Muscle of back (tissue), 11 donors: Measurements from ENCODE around the gene GUK1. TPM values are rescaled to one million over a fixed set of nuclear protein-coding genes. Genes with fewer than 3 reads are reported as not detected.

Experiments used
- DNase-seq, 3 donors: peaks; one replicate each; pipeline versions ENCODE4 v3.0.0 to v3.0.0-alpha.2; 2013
- polyA plus RNA-seq, 10 donors: library from polyadenylated mRNA; unstranded; fragments of 120-200 nt; gene quantifications; one replicate each; pipeline ENCODE4 v1.2.1, GENCODE V29; 2013; ENCODE audit not compliant: insufficient read length in 10 of 10

The GUK1 gene
- polyA plus RNA-seq, 10 donors = 96.6 to 185 (median 139) TPM

- peak in 2 of 3 donors; percentile 6 to 51 for DNase-seq
Observed at GRCh38 chr1:228197555-228198147, 57.6 kb downstream of the GUK1 start.

Other genes with a start within 250 kb of the GUK1 start
- gene WNT9A, start 192.3 kb upstream of the GUK1 start, polyA plus RNA-seq = 1 to 10 TPM; 4.1 to 9.4 (median 7.2) TPM
- under 1 TPM in 2 of 10 donors, not detected in 8; 0.55 to 0.95 TPM for gene WNT3A, start 133.3 kb upstream of the GUK1 start, polyA plus RNA-seq
- 100 to 1,000 TPM; 217 to 314 (median 245) TPM for gene ARF1, start 57.6 kb upstream of the GUK1 start, polyA plus RNA-seq
- 10 to 100 TPM in 5 of 10 donors, 1 to 10 TPM in 5; 8.0 to 12.1 (median 10.2) TPM for gene C1orf35, start 37.0 kb upstream of the GUK1 start, polyA plus RNA-seq
- gene MRPL55, start 31.0 kb upstream of the GUK1 start, polyA plus RNA-seq = 10 to 100 TPM; 21.6 to 34.4 (median 27.2) TPM
- gene GJC2, start 9.7 kb downstream of the GUK1 start, polyA plus RNA-seq = 1 to 10 TPM in 3 of 10 donors, under 1 TPM in 7; 0.62 to 1.5 (median 0.83) TPM
- gene IBA57, start 25.5 kb downstream of the GUK1 start, polyA plus RNA-seq = 1 to 10 TPM; 3.6 to 5.7 (median 4.3) TPM
- gene OBSCN, start 67.8 kb downstream of the GUK1 start, polyA plus RNA-seq = 100 to 1,000 TPM; 179 to 336 (median 279) TPM